Measurements from ENCODE around the gene KCTD17.

KCTD17 gene

DNA sequence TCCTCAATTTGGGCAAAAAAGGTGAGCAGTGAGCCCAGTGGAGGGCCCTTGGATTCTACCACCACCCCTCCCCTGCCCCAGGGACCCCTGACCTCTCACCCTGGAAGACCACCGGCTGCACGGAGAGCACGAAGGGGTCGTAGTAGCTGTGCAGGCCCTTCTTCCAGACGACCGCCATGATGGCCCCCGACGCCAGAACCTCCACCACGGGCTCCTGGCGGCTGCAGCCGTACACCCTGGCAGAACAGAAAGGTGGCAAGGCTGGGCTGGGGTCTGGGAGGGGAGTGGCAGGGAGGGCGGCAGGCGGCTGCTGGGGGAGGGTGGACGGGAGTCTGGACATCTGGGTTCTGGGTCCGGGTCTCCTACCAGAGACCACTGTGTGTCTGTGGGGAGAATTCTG, 34.6 kb downstream of the KCTD17 start:
- DNase-seq (ENCODE audit: low read depth in 1 of 2, low spot score in 1 of 2): no peak
- Histone ChIP-seq H3K27me3 (ENCODE audit: insufficient read depth, poor library complexity, severe bottlenecking) (peaks cover 3% of the 10 kb centered on the region), H3K27ac (replicated peaks) (no peak overlapping the region), H3K4me3 (replicated peaks; ENCODE audit: insufficient read depth, low read length) (no peak overlapping the region)
- TF ChIP-seq SPI1 (IDR thresholded peaks at IDR 0.05; ENCODE audit: borderline replicate concordance, low read depth) (no peak), GABPA (IDR thresholded peaks at IDR 0.05; ENCODE audit: low read depth) (no peak), CTCF (IDR thresholded peaks at IDR 0.05; ENCODE audit: insufficient read depth, low read length) (no peak), POLR2AphosphoS5 (IDR thresholded peaks at IDR 0.05; ENCODE audit: low read depth) (no peak)
- TF ChIP-seq, protein P1, sequence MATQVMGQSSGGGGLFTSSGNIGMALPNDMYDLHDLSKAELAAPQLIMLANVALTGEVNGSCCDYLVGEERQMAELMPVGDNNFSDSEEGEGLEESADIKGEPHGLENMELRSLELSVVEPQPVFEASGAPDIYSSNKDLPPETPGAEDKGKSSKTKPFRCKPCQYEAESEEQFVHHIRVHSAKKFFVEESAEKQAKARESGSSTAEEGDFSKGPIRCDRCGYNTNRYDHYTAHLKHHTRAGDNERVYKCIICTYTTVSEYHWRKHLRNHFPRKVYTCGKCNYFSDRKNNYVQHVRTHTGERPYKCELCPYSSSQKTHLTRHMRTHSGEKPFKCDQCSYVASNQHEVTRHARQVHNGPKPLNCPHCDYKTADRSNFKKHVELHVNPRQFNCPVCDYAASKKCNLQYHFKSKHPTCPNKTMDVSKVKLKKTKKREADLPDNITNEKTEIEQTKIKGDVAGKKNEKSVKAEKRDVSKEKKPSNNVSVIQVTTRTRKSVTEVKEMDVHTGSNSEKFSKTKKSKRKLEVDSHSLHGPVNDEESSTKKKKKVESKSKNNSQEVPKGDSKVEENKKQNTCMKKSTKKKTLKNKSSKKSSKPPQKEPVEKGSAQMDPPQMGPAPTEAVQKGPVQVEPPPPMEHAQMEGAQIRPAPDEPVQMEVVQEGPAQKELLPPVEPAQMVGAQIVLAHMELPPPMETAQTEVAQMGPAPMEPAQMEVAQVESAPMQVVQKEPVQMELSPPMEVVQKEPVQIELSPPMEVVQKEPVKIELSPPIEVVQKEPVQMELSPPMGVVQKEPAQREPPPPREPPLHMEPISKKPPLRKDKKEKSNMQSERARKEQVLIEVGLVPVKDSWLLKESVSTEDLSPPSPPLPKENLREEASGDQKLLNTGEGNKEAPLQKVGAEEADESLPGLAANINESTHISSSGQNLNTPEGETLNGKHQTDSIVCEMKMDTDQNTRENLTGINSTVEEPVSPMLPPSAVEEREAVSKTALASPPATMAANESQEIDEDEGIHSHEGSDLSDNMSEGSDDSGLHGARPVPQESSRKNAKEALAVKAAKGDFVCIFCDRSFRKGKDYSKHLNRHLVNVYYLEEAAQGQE (IDR thresholded peaks at IDR 0.05; ENCODE audit: insufficient replicate concordance, low read depth): no peak

GRCh38 chr22:37088108-37088605, 36.6 kb downstream of the KCTD17 start:
- Histone ChIP-seq H3K27ac (replicated peaks) (no peak overlapping the region), H3K4me3 (replicated peaks; ENCODE audit: insufficient read depth, low read length) (no peak overlapping the region), H3K27me3 (ENCODE audit: insufficient read depth, poor library complexity, severe bottlenecking) (peaks cover 3% of the 10 kb centered on the region)
- TF ChIP-seq POLR2AphosphoS5 (IDR thresholded peaks at IDR 0.05; ENCODE audit: low read depth): no peak
- no peak for TF ChIP-seq CTCF (IDR thresholded peaks at IDR 0.05; ENCODE audit: insufficient read depth, low read length)
- no peak for TF ChIP-seq SPI1 (IDR thresholded peaks at IDR 0.05; ENCODE audit: borderline replicate concordance, low read depth)
- TF ChIP-seq, protein P1 (IDR thresholded peaks at IDR 0.05; ENCODE audit: insufficient replicate concordance, low read depth): no peak
- no peak for TF ChIP-seq GABPA (IDR thresholded peaks at IDR 0.05; ENCODE audit: low read depth)
- no peak for DNase-seq (ENCODE audit: low read depth in 1 of 2, low spot score in 1 of 2)

DNA sequence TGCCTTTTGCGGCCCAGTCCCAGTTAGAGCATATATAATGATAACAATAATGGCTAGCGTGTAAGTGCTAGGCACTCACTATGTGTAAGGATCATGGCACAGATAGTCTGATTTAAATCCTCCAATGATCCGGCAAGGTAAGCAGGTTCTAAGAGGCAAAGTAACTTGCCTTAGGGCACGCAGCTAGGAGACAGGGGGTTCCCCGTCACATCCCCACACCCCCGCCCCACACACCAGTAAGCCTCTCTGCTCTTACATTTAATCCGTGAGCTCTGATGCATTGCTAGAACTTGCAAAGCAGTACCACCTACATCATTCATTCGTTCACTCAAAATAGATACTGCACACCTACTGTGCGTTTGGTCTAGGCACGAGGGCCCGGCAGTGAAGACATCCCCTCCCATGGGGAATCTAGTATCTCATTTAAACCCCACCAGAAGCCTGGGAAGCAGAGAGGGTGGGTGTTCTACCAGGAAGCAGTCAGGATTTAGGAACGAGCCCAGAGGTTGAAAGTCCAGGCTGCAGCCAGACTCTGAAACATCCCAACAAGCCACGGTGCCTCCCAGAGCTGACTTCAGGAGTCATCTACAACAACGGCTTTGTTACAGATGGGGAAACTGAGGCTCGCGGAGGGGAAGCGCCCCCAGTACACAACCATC, 37.3 kb downstream of the KCTD17 start:
- Histone ChIP-seq H3K27ac (replicated peaks) (no peak overlapping the region), H3K27me3 (ENCODE audit: insufficient read depth, poor library complexity, severe bottlenecking) (peaks cover 3% of the 10 kb centered on the region), H3K4me3 (replicated peaks; ENCODE audit: insufficient read depth, low read length) (no peak overlapping the region)
- TF ChIP-seq, protein P1 (IDR thresholded peaks at IDR 0.05; ENCODE audit: insufficient replicate concordance, low read depth): no peak
- TF ChIP-seq SPI1 (IDR thresholded peaks at IDR 0.05; ENCODE audit: borderline replicate concordance, low read depth): no peak
- TF ChIP-seq POLR2AphosphoS5 (IDR thresholded peaks at IDR 0.05; ENCODE audit: low read depth): no peak
- TF ChIP-seq GABPA (IDR thresholded peaks at IDR 0.05; ENCODE audit: low read depth): no peak
- no peak for TF ChIP-seq CTCF (IDR thresholded peaks at IDR 0.05; ENCODE audit: insufficient read depth, low read length)
- no peak for DNase-seq (ENCODE audit: low read depth in 1 of 2, low spot score in 1 of 2)

Measured in HL-60 (cell line).